GM12872 (cell line): ENCODE results near the gene FKBP5.

Source experiments
- TF ChIP-seq, protein P1 (sequence below): IDR thresholded peaks from 3 replicates; pipeline ENCODE4 v1.5.1; 2011; ENCODE audit warnings: low read depth, mild to moderate bottlenecking, low read length, moderate library complexity; ENCODE audit not compliant: insufficient read depth

The FKBP5 gene

DNA sequence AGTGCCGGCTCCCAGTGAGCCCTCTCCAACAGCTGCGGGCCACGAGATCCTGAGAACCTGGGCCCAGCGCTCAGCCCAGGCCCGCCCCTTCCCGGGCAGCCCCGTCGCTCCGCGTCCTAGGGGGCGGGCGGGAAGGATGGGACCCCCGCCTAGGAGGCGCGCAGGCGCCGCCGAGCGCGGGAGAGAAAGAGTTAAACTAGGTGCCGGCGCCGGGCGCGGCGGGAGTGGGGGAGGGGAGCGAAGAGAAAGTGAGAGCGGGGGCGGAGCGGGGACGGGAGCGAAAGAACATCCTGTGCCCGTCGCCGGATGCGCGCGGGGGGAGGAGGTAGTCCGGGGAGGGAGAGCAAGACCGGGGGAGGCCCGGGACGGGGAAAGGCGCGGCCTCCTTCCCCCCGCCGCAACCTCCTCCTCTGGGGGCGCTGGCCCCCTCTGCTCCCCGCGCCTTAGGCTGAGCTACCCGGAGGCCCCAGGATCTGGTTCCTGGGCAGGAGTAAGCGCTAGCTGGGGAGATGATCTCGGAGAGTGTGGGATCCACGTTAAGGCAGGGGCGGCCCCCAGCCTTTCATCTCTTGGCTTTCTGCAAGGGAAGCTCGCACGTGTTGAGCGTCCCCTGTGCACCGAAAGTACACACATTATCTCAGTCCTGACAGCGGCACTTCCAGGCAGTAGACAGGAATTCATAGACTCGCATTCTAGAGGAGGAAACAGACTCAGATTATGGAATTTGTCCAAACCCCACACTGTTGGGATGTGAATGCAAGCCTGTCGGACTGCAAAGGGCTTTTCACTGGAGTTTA lies 43.2 kb upstream of the FKBP5 start:
- TF ChIP-seq, protein P1, sequence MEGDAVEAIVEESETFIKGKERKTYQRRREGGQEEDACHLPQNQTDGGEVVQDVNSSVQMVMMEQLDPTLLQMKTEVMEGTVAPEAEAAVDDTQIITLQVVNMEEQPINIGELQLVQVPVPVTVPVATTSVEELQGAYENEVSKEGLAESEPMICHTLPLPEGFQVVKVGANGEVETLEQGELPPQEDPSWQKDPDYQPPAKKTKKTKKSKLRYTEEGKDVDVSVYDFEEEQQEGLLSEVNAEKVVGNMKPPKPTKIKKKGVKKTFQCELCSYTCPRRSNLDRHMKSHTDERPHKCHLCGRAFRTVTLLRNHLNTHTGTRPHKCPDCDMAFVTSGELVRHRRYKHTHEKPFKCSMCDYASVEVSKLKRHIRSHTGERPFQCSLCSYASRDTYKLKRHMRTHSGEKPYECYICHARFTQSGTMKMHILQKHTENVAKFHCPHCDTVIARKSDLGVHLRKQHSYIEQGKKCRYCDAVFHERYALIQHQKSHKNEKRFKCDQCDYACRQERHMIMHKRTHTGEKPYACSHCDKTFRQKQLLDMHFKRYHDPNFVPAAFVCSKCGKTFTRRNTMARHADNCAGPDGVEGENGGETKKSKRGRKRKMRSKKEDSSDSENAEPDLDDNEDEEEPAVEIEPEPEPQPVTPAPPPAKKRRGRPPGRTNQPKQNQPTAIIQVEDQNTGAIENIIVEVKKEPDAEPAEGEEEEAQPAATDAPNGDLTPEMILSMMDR: no peak

DNA sequence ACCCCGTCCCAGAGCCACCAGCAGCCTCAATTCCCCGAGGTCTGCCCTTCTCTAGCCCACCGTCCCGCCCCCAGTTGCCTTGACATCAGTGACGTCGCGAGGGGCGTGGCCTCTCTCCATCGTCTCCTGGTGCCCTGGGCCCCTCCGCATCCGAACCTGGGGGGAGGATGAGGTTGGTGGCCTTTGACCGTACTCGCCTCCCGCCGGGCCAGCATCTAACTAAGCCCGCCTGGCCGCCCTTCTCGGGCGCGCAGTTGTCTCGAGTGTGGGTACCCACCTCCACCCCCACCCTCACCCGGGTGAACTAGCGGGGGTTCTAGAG lies 42.7 kb upstream of the FKBP5 start:
- TF ChIP-seq, protein P1: no peak

DNA sequence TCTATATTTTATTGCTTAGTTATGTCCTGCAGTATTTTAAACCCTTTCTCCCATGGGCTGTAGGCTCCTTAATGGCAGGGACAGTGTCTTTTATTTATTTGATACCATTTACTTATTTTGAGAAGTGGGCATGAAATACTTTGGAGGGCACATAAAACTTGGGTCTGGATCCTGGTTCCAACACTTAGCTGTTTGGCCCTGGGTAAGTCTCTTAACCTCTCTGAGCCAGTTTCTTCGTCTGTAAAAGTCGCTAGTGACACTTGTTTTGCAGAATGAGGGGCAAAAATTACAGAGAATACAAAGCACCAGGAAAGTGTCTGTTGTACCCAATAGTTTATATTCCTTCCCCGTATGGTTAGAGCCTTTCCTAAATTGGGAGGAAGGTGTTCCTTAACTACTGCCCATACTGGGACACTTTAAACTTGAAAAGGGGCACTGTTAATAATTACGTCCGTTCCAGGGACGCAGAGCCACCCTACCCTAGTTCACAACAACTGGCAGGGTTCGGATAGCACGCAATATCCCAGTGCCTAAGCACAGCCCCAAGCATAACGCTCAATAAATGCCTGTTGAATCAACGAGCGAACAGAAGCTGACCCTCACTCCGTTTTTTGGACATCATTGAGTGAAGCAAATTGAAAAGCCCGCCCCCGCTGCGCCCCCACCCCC lies 42.2 kb upstream of the FKBP5 start:
- TF ChIP-seq, protein P1: no peak

DNA sequence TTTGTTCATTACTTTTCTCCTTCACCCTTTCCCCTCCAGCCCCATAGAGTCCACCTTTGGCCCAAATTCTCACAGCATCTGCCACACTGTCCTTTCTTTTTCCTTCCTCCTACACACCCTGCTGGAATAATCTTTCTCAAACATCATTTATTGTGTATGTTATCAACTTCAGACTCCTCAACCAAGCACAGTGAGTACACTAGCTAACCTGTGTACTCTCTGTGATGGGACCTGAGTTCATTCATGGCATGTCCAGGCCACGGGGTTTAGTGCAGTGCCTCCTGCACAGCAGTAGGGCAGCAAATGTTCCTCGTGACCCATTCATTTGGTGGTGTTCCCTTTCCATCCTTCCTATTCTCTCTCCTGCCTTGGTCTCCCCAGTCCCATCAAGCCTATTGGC lies 41.0 kb upstream of the FKBP5 start:
- TF ChIP-seq, protein P1: no peak

DNA sequence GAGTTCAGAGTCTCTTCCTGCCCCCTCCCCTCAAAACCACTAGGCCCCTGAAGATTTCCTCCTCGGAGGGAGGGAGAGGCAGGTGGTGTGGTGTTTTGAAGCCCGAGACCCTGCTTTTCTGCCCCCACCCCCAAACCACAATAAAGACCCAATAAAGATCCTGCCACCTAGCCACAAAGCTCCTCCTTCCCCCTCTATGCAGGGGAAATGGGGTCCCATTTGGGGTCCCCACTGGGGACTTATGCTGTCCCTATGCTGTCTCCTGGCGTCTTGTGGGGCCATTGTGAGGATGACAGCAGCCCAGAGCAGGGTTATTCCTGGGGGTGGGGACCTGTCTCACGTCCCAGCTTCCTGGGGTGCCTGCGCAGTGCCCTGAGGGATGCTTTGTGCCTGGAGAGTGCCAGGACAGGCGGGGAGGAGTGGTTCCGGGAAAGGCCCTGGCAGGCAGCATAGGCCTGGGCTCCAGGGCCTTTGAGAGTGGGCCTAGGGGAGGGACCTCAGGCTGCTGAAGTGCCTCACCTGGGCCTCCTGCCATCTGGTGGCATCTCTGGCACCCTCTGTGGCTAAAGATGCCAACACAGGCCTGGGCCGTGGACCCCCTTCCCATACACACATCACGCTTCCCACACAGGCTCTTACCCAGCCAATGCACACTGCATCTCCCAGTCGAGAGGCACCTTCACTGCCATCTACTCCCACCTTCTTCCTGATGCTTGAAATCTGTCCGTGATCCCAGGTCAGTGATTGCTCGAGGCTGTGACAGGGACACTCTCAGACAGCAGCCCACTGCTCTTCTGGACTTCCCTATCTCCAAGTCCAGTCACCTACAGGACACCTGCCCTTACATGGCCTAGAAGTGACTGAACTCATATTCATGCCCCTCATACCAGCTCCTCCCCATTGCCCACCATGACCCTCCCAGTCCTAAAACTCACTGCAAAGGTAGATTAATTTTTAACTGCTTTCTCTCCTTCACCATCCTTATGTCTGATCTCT lies 40.3 kb upstream of the FKBP5 start:
- TF ChIP-seq, protein P1: 0 out of 3 replicates have a peak, but pooled peaks have one; percentile 19

DNA sequence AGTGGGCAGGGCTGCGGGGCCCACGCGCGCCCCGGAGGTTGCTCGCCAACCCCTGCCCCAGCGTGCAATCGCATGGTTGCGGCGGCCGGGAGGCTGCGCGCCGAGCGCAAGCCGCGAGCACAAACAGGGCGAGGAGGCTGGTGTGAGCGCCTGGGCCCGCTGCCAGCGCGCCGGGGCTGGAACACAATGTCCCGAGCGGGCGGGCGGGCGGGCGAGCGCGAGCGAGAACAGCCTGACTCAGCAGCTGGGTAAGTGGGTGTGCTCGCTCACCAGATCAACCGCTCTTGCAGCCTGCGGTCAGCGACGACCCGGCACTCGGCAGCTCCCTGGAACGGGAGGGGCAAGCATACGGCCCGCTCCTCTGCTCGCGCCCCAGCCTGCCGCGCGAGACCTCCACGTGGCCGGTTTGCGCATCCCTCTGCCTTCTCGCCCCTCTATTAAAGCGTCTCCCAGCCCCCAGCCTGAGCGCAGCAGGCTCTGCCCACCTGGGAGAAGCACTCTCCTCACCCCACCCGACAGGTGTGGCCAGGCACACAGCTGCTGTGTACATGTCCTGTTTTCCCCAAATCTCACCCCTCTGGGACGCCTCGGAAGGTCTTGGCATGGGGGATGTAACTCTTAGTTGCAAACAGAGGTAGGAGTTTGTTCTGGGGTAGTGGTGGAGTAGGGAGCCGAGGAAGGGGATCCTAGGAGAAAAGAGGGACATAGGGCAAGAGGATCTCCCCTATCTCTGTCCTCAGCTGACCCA lies 39.4 kb upstream of the FKBP5 start:
- TF ChIP-seq, protein P1: no peak
